ENCODE measurements around the gene EGFL7.

Gene EGFL7

DNA sequence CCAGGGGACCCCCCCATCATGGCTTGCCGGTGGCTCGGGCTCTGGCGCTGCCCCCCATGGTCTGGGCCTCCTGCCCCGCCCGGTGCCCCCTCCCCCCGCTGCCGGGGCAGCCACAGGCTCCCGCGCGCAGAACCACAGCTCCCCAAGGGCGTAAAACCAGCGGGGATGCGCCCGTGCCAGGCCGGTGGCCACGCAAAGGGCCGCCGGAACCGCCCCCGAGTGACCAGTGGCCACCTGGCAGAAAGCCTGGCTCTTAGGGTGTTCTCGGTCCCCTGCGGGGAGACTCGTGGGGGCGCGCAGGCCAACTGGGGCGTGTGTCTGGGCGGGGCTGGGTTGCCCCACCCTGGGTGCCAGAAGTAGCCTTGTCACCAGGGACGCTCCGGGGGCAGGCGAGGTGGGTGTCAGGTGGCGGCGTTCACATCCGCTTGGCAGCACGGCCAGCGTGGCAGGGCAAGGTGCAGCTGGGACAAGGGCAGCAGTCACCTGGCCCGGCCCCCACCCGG lies 25.1 kb downstream of the EGFL7 start:
- DNase-seq = no peak

DNA sequence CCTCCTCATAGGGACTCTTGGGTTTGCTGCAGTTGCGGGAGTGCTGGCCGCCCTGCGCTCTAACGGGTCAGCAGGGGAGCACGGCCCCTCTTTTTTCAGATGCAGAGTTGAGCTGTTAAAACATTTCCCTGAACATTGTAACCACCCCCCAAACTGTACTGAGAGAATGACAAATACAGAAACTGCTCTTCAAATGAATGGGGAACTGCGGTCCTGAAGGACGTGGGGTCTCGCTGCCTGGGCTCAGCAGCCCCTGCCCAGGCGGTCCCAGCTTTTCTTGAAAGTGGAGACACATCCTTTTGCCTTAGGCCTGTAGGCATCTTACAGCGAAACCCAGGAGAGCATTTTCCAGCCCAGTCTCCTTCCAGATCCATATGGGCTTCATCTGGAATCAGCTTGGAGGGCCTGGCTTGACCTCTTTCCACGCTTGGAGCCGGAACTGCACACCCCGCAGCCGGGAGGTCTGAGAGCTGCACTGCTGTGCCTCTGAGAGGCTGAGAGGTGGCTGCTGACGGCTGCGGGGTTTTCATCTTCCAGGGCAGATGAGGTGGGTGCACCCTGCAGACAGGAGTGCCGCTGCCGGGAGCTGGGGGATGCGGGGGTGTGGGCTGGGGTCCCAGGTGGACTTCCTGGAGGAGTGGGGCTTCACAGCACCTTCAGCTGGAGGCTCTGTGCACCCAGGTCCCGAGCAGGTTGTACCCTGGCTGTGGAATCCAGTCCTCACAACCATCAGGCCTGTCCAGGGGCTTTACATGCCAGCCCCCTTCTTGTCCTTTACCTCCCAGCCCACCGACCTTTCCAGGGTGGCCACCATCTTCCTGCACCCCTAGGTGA lies 25.8 kb downstream of the EGFL7 start:
- DNase-seq = no peak

DNA sequence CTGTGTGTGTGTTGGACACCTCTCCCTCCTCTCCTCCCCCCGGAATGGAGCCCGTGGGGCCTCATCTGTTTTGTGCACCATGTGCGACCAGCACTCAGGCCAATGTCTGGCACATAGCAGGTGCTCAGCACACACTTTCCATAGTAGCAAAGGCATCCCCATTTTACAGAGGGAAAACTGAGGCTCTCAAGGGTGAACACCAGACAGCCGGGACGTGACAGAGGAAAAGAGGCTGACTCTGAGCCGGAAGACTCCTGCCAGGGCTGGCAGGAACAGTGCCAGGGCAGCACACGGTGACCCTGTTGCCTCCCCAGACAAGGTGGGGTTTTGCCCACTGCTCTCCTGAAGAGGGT lies 26.4 kb downstream of the EGFL7 start:
- DNase-seq = no peak

DNA sequence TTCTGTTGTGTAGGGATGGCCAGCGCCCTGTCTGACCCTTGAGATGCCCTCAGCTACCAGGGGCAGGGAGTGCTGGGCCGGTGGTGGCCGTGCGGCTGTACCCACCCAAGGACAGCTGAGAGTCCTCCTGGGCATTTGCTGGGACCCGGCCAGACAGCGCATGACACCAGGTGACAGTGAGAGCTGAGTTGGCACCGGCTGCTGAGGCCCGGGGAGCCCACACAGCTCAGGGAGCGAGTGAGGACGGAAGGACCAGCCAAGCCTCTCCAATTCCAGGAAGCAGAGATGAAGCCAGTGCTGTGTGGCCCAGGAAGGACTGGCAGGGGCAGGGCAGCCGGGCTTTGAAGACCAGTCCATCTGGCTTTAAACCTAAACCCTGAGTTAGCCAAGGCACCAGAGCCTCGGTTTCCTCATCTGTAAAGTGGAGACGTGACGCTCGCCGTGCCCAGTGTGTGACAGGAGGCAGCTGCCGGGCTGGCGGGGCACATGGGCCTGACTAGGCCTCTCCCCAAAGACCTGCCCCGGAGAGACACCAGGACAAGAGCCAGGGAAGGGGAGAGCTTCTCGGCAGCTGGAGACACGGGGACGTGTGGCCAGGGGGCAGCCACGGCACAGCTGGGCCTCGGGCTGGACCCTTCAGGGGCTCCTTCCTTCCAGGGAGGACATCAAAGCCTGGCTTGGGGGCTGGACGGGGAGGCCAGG lies 27.5 kb downstream of the EGFL7 start:
- no peak for DNase-seq

DNA sequence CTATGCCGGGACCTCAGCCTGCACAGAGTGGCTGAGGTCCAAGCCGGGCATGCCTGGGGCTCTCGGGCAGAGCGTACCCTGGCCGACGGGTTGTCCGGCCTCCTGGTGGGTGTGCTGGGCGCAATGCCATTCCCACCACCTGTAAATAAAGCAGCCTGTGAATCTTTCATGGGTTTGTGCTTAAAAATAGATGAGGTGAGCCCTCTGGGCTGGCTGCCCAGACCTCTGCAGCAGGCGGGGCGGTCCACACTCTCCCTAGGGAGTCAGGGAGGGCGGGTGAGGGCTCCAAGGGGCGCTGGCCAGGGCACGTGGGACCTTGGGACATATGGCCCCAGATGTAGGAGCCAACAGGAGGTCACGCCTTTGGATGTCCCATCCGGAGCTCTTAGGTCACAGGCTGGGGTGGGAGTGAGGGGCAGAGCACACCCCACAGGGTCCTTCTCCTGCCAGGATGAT lies 28.1 kb downstream of the EGFL7 start:
- DNase-seq = no peak

DNA sequence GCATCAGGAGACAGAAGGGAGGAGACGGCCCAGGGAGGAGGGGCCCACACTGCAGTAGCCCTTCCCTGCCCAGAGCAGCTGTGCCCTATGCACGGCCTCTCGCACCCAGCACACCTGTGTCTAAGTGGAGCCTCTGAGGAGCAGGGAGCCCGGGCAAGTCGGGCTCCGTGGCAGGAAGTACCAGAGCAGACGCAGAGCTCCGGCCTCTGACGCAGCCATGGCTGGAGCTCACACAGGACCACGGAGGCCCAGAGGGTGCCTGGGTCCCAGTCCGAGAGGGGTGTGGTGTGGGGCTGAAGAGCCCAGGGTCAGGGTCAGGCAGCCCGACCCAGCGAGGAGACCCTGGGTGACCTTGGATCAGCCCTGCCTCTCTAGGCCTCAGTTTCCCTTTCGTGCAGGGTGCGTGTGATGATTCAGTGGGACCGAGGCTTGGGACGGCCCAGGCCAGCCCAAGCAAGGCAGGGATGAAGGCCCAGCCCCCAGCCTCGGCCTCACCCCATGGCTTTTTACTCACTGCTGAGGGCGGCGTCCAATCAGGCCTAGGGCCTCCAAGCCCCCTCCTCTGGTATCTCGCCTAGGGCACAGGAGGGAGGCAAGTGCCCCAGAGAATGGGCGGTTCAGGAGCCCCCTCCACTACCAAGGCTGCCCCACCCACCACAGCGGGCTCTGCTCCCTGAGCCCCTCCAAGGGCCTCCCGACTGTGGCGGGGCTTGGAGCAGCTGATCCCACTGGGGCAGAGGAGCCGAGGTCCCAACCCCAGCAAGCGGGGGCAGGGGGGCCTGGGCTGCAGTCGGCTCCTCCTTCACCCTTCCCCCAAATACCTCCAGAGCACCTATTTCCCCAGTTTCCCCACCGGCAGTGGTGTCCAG lies 28.8 kb downstream of the EGFL7 start:
- no peak for DNase-seq

DNA sequence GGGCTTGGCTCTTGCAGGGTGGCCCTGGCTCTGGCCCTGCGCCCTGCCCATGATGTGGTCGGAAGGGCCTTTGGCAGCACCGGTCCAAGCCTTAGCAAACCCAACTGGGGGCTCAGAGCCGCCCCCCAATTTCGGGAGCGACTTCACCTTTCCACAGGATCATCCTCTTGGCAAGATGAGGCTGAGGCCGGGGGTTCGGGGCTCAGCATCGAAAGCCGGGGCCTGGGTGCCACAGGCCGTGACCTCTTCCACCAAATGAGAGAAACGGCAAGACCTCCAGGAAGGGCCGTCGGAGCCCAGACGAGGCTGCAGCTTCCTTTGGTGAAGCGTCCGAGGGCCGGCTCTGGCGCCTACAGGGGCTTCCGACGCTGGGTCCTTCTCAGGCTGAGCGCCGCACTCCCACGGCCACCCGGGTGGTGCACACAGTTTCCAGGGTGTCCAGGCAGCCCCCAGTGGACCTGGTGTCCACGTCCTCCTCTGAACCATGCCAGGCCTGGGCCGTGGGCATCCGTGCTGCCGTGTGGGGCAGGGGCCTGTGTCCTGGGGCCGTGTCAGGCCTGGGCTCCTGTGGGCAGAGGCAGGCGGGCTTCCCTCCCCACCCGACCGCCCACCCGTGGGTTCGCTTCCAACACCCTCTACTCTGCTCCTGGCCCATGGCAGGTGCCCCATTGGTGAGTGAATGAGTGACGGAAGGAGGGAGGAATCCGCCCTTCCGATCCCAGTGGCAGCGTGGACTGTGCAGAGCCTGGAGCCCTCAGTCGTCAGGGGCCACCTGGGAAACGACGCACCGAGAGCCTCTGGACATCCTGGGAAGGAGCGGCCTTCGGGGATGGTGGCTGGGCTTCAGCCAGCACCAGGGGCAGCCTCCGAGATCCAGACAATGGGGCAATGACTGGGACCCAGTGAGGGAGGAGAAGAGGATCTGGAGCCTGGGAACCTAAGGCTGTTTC lies 29.7 kb downstream of the EGFL7 start:
- DNase-seq = no peak

DNA sequence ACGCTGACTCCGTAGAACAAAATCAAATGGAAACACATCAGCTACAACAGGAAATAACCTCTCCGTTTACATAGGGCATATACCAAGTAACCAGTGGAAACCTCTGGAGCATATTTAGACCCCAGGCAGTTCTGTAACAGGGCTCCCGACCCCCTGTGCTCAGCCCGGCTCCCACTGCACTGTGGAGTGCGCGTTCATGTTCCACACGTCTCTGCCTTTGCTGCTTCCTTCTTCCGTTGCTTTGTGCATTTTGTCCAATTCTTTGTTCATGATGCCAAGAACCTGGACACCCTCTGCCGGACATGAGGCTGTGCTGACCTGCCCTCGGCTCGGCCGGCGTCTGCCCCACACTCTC lies 30.4 kb downstream of the EGFL7 start:
- no peak for DNase-seq

DNA sequence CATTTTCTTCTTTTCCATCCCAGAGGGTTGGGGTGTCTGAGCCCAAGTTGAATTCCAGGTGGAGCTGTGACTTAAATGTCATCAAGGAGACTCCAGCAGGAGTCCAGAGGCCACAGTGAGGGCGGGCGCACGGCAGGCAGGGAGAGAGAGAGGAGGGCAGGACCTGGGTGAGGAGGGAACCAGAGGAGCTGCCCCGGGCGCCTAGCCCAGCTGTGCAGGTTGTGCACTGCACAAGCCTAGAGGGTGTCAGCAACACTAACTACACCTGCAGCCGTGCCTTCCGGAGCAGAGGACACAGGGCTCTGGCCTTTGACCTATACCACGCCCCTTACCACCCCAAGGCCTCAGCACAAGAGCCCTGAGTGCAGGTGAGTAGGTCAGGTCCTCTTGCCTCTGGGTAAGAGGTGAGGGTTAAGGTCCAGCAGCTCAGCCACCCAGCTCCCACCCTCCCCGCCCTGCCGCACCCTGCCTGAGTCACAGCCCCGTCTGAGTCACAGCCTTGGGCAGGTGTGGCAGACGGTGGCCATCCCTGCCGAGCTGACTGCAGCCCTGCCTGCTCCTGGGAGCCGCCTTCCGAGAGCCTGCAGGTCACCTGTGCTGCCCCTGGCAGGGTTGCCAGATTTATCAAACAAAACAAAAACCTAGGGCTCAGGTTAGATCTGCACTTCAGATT lies 30.9 kb downstream of the EGFL7 start:
- no peak for DNase-seq

DNA sequence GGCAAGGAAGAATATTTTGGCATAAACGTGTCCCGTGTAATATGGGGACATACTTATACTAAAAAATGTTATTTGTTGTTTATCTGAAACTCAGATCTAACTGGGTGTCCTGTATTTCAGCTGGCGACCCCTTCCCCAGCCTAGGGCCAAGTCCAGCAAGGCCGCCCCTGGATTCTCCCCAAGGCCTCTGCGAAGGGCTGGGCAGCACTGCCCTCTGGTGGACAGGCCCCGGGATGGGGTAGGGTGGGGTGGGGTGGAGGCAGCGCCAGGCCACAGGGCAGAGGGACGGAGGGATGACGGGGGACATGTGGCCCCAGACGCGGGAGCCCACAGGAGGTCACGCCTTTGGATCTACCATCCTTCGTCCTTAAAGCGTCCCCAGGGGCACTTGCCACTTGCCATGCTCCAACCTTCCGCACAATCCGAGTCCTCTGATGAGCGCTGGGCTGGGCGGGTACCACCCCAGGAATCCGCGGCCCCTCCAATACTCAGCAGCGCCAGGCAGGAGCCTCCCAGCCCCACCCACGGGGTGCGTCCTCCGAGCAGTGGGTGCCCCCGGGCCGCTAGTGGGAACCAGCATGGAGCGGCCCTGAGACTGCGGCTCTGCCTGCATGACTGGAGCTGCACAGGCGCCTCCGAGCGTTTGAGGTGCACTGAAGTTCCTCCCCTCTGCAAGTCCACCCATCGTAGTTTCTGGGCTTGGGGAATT lies 31.6 kb downstream of the EGFL7 start:
- DNase-seq = no peak

DNA sequence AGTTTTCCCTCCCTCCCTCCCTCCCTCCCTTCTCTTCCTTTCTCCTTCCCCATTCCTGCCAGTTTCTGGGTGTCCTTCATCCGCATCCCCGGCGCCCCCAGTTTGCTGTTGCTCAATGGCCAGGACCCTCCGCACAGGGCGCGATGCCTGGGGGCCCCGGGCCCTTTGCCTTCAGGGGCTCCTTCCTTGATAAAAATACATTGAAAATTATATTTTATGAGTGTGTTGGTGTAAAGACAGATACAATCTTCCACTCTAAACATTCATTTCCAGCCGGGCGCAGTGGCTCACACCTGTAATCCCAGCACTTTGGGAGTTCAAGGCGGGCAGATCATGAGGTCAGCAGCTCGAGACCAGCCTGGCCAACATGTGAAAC lies 32.1 kb downstream of the EGFL7 start:
- no peak for DNase-seq

DNA sequence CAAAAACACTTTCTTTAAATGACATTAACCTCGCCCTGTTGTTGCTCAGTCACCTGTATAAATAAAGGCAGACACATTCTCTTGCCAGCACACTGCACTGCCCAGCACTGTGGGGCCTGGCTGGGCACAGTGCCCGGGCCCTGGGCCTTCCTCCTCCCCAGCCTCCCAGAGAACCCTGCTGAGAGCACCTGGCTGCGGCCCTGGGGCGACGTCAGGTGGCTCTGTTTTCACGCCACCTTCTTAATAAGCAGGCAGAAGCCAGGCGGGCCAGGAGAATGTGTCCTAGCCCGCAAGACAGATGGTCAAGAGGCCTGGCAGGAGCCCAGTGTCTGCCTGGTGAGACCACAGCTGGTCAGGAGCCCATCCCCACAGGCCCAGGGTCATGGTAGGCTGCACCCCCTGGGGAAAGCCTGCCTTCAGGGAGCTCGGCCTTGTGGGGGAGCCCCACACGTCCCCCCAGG lies 32.7 kb downstream of the EGFL7 start:
- DNase-seq = no peak

DNA sequence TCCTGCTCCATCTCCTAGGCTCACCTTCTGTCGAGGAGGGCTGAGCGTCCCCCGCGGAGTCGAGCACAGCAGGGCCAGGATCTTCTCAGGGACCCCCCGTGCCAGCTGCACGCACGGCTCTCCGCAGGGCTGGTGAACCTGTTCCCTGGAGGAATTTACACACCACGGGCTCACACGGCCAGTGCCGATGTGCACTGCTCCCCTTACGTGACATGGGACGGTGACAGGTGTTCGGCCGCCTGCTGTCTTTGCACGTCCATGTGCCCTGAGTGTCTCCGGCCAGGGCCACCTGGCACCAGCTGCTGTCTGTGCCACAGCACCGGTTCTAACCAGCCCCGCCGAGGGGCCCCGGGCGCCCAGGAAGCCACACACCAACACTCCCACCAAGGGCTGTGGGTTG lies 33.2 kb downstream of the EGFL7 start:
- DNase-seq = no peak

DNA sequence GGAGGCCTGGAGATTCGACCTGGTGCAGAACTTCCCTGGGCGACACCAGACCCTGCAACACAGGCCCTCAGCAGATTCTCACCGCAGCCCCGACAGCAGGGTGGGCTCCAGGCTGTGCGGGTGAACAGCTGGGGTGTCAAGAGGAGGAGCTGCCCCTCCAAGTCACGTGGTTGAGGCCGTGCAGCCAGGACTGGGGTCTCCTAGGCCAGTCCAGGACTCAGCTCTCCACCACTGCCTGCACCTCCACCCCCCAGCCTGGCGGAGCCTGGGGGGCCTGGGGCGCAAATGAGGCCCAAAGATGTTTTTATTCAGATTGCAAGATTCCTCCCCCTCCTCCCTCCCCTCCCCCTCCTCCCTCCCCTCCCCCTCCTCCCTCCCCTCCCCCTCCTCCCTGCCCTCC lies 33.8 kb downstream of the EGFL7 start:
- no peak for DNase-seq

DNA sequence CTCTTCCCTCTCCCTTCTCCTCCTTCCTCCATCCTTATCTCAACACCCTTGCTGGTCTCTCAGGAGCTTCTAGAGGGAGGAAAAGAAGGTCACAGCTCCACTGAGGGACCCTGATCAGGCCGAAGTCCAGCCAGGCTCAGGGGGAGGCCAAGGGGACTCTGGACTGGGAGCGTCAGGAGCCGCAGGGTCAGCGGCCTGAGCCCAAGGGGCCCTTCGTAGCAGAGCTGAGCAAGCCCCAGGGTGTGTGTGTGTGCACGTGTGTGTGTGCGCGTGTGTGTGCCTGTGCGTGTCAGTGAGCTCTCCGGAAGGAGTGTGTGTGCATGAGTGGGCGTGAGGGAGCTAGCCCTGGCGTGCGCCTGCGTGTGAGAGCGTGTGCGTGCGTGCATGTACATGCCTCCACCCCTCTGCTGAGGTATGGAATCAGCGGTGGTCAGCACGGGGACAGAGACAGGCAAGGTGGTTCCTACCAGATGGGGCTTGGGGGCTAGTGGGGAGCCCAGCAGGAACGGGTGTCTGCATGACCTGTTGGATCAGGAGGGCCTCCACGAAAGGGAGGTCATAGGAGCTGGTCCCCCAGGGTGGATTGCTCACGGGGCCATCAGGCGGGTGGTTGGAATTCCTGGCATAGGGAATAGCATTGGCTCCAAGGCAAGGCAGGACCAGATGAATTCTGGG lies 34.6 kb downstream of the EGFL7 start:
- no peak for DNase-seq

DNA sequence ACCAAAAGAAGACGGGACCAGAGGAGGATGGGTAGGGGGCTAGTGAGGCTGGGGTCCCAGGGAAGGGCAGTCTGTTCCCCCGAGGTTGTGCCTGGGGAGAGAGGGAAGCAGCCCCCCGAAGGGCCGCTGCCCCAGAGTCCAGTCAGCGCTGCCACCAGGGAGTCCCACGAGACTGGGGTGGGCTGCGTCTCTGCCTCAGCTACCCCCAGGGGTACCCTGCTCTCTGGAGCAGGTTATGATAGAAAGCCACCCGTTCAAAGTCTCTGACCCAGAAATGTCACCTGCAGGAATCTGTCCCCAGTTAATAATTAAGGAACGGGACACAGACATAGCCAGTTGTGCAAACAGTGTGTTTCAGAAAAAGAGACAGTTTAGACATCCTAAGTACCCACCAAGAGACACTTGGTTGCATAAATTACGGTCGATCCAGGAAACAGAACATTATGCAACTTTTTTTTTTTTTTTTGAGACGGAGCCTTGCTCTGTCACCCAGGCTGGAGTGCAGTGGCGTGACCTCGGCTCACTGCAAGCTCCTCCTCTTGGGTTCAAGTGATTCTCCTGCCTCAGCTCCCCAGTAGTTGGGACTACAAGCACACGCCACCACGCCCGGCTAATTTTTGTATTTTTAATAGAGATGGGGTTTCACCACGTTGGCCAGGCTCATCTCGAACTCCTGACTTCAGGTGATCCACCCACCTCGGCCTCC lies 35.3 kb downstream of the EGFL7 start:
- peak; percentile 70 for DNase-seq

DNA sequence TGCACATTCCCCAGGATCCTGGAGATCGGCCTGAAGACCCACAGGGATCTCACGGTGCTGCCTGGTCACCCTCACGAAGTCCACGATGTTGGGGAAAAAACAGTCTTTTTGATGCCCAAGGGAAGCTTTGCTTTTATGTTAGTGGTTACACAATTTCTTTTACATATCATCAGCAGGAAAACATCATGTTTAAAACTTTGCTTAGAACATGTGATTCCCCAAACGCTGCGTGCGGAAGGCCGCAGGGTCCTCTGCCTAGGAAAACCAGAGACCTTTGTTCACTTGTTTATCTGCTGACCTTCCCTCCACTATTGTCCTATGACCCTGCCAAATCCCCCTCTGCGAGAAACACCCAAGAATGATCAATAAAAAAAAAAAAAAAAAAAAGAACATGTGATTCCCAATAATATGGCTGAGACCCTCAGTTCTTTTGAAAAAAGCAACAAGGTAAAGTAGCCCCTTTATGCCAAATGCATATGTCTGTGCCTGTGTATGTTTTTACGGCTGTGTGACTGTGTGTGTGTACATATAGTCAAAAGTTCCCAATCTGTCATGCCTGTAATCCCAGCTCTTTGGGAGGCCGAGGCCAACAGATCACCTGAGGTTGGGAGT lies 36.0 kb downstream of the EGFL7 start:
- no peak for DNase-seq

DNA sequence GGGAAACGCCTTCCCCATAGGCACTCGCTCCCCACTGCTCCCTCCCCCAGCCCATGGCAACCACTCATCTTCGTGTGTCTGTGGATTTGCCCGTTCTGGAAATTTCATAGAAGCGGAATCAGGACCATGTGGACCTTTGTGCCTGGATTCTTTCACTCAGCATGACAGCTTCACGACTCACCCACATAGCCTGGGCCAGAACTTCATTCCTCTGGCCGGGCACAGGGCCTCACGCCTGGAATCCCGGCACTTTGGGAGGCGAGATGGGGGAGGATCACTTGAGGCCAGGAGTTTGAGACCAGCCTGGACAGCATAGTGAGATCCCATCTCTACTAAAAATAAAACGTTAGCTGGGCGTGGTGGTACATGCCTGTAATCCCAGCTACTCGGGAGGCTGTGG lies 37.6 kb downstream of the EGFL7 start:
- DNase-seq = no peak

DNA sequence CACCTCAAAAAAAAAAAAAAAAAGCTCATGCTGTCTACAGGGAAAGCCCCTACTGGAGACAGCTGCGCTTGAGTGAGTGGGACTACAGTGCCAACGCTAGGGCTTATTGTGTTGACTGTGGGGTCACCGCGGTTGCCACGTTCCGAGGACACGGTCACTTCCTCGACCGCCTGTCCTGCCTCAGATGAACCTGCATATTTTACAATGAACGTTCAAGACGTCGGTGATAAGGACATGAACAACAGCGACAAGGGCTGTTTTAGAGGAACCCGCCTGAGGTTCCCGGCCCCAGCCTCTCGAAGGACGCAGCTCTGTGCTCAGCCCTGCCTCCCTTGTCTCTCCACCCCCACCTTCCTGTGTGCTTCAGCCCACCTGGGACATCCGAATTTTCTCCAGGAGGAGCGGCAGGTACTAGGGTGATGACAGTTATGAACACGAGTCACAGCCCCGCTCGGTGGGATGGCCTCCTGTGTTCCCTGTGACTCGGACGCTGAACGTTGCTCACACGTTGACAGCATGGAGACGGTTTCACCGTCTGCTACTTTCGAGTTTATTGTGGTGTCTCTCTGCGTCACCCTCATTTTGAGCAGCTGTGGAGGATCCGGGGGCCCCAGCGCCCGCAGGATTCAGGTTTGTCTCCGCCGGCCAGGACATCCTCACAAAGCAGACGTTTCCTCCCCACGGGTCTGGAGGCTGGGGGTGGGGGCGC lies 38.4 kb downstream of the EGFL7 start:
- no peak for DNase-seq
